Gastrocnemius medialis (tissue), 4 donors: Measurements from ENCODE around the gene CMPK2. TPM values are rescaled to one million over a fixed set of nuclear protein-coding genes. Genes with fewer than 3 reads are reported as not detected.

Source experiments
- ATAC-seq, 2 donors: fragments of 150-250 bp; one replicate each; pipeline ENCODE4 v1.9.1; 2016
- DNase-seq, 2 donors: peaks; one replicate each; pipeline ENCODE4 v3.0.0-alpha.2; 2019
- H3K27ac ChIP-seq, 4 donors: fragments of 200-600 bp; sonication (generic); 1 replicate in 1 of 4; 2 replicates in 3 of 4; pipeline ENCODE4 v1.5.1; 2016 to 2018; ENCODE audit warnings: mild to moderate bottlenecking in 2 of 4, moderate library complexity in 1 of 4
- H3K27me3 ChIP-seq, 3 donors: fragments of 200-600 bp; sonication (generic) in 2 of 3; 1 replicate in 1 of 3; 2 replicates in 2 of 3; pipeline versions ENCODE4 v1.5.1 to v1.6.0; 2016 to 2019; ENCODE audit warnings: mild to moderate bottlenecking in 1 of 3, moderate library complexity in 1 of 3
- H3K36me3 ChIP-seq, 2 donors: fragments of 200-600 bp; sonication (generic) in 1 of 2; one replicate each; pipeline ENCODE4 v1.5.1; 2017 to 2018
- H3K4me1 ChIP-seq, 2 donors: fragments of 200-600 bp; sonication (generic) in 1 of 2; one replicate each; pipeline ENCODE4 v1.5.1; 2016 to 2017; ENCODE audit warnings: mild to moderate bottlenecking in 2 of 2
- H3K4me3 ChIP-seq, 4 donors: fragments of 200-600 bp; sonication (generic) in 3 of 4; 1 replicate in 1 of 4; 2 replicates in 3 of 4; pipeline ENCODE4 v1.5.1; 2016 to 2019; ENCODE audit warnings: mild to moderate bottlenecking in 2 of 4
- H3K9me3 ChIP-seq, 3 donors: fragments of 200-600 bp; sonication (generic) in 2 of 3; 1 replicate in 1 of 3; 2 replicates in 2 of 3; pipeline ENCODE4 v1.5.1; 2016 to 2019
- CTCF ChIP-seq, 5 experiments: fragments of 450-650 bp in 3 of 5; fragments of 200-600 bp in 2 of 5; sonication (generic) in 2 of 5; IDR thresholded peaks in 4 of 5; conservative IDR thresholded peaks in 1 of 5; 1 replicate in 4 of 5; 2 replicates in 1 of 5; pipeline ENCODE4 v1.5.1; 2016 to 2019; ENCODE audit warnings: antibody characterized with exemption in 5 of 5, mild to moderate bottlenecking in 3 of 5, moderate library complexity in 3 of 5
- POLR2A ChIP-seq, 2 donors: fragments of 450-650 bp; IDR thresholded peaks; one replicate each; pipeline ENCODE4 v1.6.1; 2017; ENCODE audit warnings: antibody characterized with exemption in 2 of 2, mild to moderate bottlenecking in 2 of 2, moderate library complexity in 2 of 2
- in situ Hi-C, 4 donors: fragments of 200-750 bp; cut with MboI; loops; one replicate each; pipeline versions ENCODE4 v1.15.0 to v1.8.0; 2017; ENCODE audit warnings: low sequenced_read_pairs in 4 of 4
- intact Hi-C: fragments of 100-400 bp; cut with DNase I; formaldehyde crosslinking; loops from one replicate; pipeline ENCODE4 v1.15.1; 2023; ENCODE audit warnings: low total_unique reads
- total RNA-seq, 4 donors: library from RNA; depleted of rRNA; stranded (reverse); fragments of >200 nt; gene quantifications; one replicate each; pipeline versions ENCODE4 v1.1.0 to v1.2.3, GENCODE V29; 2016

CMPK2 gene
- total RNA-seq, 4 donors from 2014 or later, result 2.1 to 12.2 (median 3.3) TPM

- ATAC-seq (no peak), DNase-seq (no peak)
- Histone ChIP-seq H3K27ac (no peak overlapping the region), H3K27me3 (no peaks in the 10 kb centered on the region), H3K9me3 (no peaks in the 10 kb centered on the region), H3K36me3 (no peaks in the 10 kb centered on the region), H3K4me3 (no peak overlapping the region), H3K4me1 (peaks cover 0 to 5% of the 10 kb centered on the region in 2 donors)
- in situ Hi-C loops, result no loop called here
- TF ChIP-seq POLR2A (IDR thresholded peaks at IDR 0.05) (no peak), CTCF (IDR thresholded peaks at IDR 0.05 in 4 of 5, conservative IDR thresholded peaks at IDR 0.05 in 1 of 5) (no peak)
- intact Hi-C loops, result no loop called here
Measured at GRCh38 chr2:6822406-6822805, 43.3 kb downstream of the CMPK2 start.

GRCh38 chr2:6820903-6821584 lies 44.7 kb downstream of the CMPK2 start:
- DNase-seq, result no peak
- intact Hi-C loops, result no loop called here
- TF ChIP-seq CTCF (IDR thresholded peaks at IDR 0.05 in 4 of 5, conservative IDR thresholded peaks at IDR 0.05 in 1 of 5) (no peak), POLR2A (IDR thresholded peaks at IDR 0.05) (no peak)
- H3K4me3 ChIP-seq, result peak overlapping the region in 1 of 4 donors; percentile 29
- no peaks in the 10 kb centered on the region for H3K36me3 ChIP-seq
- H3K4me1 ChIP-seq, result no peaks in the 10 kb centered on the region
- in situ Hi-C loops, result no loop called here
- ATAC-seq, result no peak
- H3K27me3 ChIP-seq, result no peaks in the 10 kb centered on the region
- no peaks in the 10 kb centered on the region for H3K9me3 ChIP-seq
- peak overlapping the region in 1 of 4 donors; percentile 14 for H3K27ac ChIP-seq

GRCh38 chr2:6820236-6820635 lies 45.5 kb downstream of the CMPK2 start:
- H3K4me1 ChIP-seq, result no peaks in the 10 kb centered on the region
- no peak for ATAC-seq

GRCh38 chr2:6819668-6820067 lies 46.0 kb downstream of the CMPK2 start:
- no peaks in the 10 kb centered on the region for H3K9me3 ChIP-seq
- ATAC-seq (no peak), DNase-seq (no peak)
- H3K27me3 ChIP-seq, result no peaks in the 10 kb centered on the region
- TF ChIP-seq POLR2A (IDR thresholded peaks at IDR 0.05), result no peak
- no peak for TF ChIP-seq CTCF (IDR thresholded peaks at IDR 0.05 in 4 of 5, conservative IDR thresholded peaks at IDR 0.05 in 1 of 5)
- no peak overlapping the region for H3K4me3 ChIP-seq
- no peak overlapping the region for H3K27ac ChIP-seq
- H3K4me1 ChIP-seq, result no peaks in the 10 kb centered on the region
- in situ Hi-C loops, result no loop called here
- intact Hi-C loops, result no loop called here
- H3K36me3 ChIP-seq, result no peaks in the 10 kb centered on the region

More at GRCh38 chr2:6820236-6820635, 45.5 kb downstream of the CMPK2 start:
- Histone ChIP-seq H3K9me3 (no peaks in the 10 kb centered on the region), H3K4me3 (no peak overlapping the region), H3K27ac (peak overlapping the region in 1 of 4 donors; percentile 14), H3K27me3 (no peaks in the 10 kb centered on the region), H3K36me3 (no peaks in the 10 kb centered on the region)
- DNase-seq, result no peak
- TF ChIP-seq CTCF (IDR thresholded peaks at IDR 0.05 in 4 of 5, conservative IDR thresholded peaks at IDR 0.05 in 1 of 5) (no peak), POLR2A (IDR thresholded peaks at IDR 0.05) (no peak)
- in situ Hi-C loops (no loop called here), intact Hi-C loops (no loop called here)

GRCh38 chr2:6818012-6818411 lies 47.7 kb downstream of the CMPK2 start:
- no peak for ATAC-seq
- Histone ChIP-seq H3K36me3 (no peaks in the 10 kb centered on the region), H3K27ac (no peak overlapping the region), H3K4me1 (no peaks in the 10 kb centered on the region), H3K4me3 (no peak overlapping the region), H3K27me3 (no peaks in the 10 kb centered on the region), H3K9me3 (no peaks in the 10 kb centered on the region)
- intact Hi-C loops (no loop called here), in situ Hi-C loops (no loop called here)
- no peak for DNase-seq
- TF ChIP-seq CTCF (IDR thresholded peaks at IDR 0.05 in 4 of 5, conservative IDR thresholded peaks at IDR 0.05 in 1 of 5), result no peak
- no peak for TF ChIP-seq POLR2A (IDR thresholded peaks at IDR 0.05)
